ENCODE results near the gene CHID1.

DNA sequence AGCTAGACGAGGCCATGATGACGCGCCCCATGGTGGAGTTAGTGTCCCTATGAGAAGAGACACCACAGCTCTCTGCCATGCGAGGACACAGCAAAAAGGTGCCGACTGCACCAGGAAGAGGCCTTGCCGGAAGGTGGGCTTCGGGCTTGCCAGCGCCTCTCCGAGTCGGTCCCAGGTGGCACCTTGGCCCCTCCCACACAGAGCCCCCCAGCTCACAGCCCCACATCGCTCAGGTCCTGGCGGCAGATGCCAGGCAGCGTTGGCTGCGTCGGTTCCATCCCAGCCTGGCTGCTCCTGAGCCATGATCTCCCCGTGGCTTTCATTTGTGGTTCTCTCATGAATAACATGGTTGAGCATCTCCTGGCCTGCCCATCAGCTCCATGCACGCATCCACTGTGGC, 24.0 kb downstream of the CHID1 start:
- no peak for TF ChIP-seq CEBPB (IDR thresholded peaks at IDR 0.05; ENCODE audit: low read depth, low read length)
- TF ChIP-seq, protein P1, sequence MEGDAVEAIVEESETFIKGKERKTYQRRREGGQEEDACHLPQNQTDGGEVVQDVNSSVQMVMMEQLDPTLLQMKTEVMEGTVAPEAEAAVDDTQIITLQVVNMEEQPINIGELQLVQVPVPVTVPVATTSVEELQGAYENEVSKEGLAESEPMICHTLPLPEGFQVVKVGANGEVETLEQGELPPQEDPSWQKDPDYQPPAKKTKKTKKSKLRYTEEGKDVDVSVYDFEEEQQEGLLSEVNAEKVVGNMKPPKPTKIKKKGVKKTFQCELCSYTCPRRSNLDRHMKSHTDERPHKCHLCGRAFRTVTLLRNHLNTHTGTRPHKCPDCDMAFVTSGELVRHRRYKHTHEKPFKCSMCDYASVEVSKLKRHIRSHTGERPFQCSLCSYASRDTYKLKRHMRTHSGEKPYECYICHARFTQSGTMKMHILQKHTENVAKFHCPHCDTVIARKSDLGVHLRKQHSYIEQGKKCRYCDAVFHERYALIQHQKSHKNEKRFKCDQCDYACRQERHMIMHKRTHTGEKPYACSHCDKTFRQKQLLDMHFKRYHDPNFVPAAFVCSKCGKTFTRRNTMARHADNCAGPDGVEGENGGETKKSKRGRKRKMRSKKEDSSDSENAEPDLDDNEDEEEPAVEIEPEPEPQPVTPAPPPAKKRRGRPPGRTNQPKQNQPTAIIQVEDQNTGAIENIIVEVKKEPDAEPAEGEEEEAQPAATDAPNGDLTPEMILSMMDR (conservative IDR thresholded peaks at IDR 0.05; ENCODE audit: low read depth, low read length) = no peak
- TF ChIP-seq, protein P2, sequence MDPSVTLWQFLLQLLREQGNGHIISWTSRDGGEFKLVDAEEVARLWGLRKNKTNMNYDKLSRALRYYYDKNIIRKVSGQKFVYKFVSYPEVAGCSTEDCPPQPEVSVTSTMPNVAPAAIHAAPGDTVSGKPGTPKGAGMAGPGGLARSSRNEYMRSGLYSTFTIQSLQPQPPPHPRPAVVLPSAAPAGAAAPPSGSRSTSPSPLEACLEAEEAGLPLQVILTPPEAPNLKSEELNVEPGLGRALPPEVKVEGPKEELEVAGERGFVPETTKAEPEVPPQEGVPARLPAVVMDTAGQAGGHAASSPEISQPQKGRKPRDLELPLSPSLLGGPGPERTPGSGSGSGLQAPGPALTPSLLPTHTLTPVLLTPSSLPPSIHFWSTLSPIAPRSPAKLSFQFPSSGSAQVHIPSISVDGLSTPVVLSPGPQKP (IDR thresholded peaks at IDR 0.05; ENCODE audit: borderline replicate concordance, low read depth, low read length) = no peak
